ENCODE results near the gene EXOSC9.
A peak's percentile ranks its signal among the peaks of the same experiment; 100 is the strongest.
"Not testable (repeated sequence)": the region's sequence is repeated elsewhere in the genome, so short reads cannot be mapped to it uniquely, and the experiment has no call there.

Gene EXOSC9, protein sequence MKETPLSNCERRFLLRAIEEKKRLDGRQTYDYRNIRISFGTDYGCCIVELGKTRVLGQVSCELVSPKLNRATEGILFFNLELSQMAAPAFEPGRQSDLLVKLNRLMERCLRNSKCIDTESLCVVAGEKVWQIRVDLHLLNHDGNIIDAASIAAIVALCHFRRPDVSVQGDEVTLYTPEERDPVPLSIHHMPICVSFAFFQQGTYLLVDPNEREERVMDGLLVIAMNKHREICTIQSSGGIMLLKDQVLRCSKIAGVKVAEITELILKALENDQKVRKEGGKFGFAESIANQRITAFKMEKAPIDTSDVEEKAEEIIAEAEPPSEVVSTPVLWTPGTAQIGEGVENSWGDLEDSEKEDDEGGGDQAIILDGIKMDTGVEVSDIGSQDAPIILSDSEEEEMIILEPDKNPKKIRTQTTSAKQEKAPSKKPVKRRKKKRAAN

DNA sequence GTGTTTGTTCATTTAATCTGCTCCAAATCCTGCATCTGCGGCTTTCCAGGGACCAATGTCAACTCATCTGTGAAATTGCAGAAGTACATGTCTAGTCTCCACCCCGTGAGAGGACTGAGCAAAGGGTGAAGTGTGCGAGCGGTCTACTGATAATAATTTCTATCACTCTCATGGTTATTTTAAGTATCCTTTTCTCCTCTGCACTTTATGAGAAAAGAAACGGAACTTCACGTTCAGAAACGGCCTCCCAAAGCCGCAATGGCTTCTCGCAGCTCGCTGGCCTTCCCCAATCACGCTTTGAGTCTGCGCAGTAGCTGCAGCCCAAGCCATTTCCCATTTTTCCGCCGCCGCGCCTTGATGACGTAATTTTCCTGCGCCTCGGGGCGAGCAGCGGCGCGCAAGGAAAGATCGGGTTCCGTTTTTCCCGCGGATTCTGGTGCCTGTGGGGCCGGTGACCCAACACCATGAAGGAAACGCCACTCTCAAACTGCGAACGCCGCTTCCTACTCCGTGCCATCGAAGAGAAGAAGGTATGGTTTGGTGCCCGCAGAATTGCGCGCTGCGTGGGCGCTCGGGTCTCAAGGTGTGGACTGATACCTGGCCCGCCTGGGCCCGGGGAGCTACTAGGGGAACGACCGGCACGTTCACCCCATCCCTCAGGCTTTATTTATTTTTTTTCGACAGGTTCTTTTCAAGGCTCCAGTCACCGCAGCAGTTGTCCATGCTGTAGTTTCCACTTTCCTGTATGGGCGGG is at the start of gene EXOSC9:
Gene EXOSC9 (plus strand): TSS at position 363 of the 754 bp plus-strand sequence. CDS start 102 bp downstream, at position 465.
- Mint-ChIP-seq H3K36me3 (ENCODE audit: low read depth) (peaks cover 29% of the 10 kb centered on the region), H3K4me1 (ENCODE audit: low read depth) (peaks cover 40% of the 10 kb centered on the region), H3K27ac (peak within 1 kb of the TSS; percentile 93), H3K4me3 (peak within 1 kb of the TSS; percentile 87), H3K27me3 (ENCODE audit: low read depth) (no peaks in the 10 kb centered on the region), H3K9me3 (no peaks in the 10 kb centered on the region)
- DNase-seq (ENCODE audit: low spot score): peak; percentile 92

DNA sequence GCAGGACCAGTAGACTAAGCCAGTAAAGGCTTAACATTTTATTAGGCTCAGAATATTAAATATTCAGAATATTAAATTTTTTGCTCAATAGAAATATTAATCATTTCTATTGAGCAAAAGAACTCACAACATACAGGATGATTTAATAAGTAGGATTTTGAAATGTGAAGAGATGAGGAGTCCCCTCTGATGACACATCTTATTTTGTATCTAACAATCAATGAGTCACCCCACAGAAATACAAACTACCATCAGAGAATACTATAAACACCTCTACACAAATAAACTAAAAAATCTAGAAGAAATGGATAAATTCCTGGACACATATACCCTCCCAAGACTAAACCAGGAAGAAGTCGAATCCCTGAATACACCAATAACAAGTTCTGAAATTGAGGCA is 49.0 kb upstream of the EXOSC9 start:
- H3K27ac Mint-ChIP-seq; H3K36me3 Mint-ChIP-seq (ENCODE audit: low read depth); H3K9me3 Mint-ChIP-seq; H3K4me1 Mint-ChIP-seq (ENCODE audit: low read depth); DNase-seq (ENCODE audit: low spot score); H3K4me3 Mint-ChIP-seq: not testable (repeated sequence)
- H3K27me3 Mint-ChIP-seq (ENCODE audit: low read depth): peaks cover 50% of the 10 kb centered on the region

DNA sequence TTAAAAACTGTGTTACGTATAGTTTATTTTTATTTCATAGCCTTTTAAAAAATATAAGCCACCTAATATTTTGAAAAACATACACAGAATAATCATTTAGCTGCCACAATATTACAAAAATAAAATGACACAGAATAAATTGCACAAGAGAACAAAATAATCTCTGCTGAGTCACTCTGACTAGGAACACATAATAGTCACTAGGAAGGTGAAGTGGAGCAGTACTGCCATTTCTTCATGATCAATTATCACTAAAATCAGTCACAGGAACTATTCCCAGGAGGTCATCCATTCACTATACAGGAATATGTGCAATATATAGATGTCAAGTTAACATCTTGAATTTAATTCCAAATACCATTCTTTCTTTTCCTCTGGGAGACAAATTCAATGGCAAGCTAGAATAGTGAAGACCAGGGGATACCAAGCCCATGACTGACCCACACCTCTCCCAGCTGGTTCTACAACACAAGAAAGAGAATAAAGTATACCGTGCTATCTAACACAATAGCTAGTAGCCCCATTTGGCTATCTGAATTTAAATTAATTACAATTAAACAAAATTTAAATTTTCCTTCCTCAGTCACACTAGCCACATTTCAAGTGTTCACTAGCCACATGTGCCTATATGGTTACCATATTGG is 42.1 kb upstream of the EXOSC9 start:
- no peak for DNase-seq (ENCODE audit: low spot score)
- Mint-ChIP-seq H3K4me1 (ENCODE audit: low read depth) (peaks cover 5% of the 10 kb centered on the region), H3K36me3 (ENCODE audit: low read depth) (no peaks in the 10 kb centered on the region), H3K27me3 (ENCODE audit: low read depth) (peaks cover 69% of the 10 kb centered on the region), H3K9me3 (no peaks in the 10 kb centered on the region), H3K4me3 (no peak overlapping the region), H3K27ac (no peak overlapping the region)

DNA sequence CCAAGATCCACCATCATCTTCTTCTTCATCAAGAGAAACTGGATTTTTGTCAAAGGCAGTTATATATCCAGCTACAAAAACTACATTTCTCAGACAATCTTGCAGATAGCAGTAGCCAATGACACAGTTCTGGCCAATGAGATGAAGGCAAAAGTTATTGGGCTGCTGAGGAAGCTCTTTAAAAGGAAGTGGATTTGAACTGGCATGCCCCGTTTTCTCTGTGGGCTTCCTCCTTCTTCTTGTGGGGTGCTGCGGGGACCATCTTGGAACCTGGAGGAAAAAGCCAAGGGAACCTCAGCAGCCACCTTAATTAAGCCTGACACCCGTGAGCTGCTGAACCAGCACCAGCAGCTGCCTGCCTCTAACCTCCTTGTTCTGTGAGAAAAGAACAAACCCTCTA is 40.9 kb upstream of the EXOSC9 start:
- DNase-seq (ENCODE audit: low spot score): no peak
- Mint-ChIP-seq H3K4me1 (ENCODE audit: low read depth) (peaks cover 7% of the 10 kb centered on the region), H3K27me3 (ENCODE audit: low read depth) (peaks cover 68% of the 10 kb centered on the region), H3K4me3 (no peak overlapping the region), H3K36me3 (ENCODE audit: low read depth) (no peaks in the 10 kb centered on the region), H3K9me3 (no peaks in the 10 kb centered on the region), H3K27ac (no peak overlapping the region)

DNA sequence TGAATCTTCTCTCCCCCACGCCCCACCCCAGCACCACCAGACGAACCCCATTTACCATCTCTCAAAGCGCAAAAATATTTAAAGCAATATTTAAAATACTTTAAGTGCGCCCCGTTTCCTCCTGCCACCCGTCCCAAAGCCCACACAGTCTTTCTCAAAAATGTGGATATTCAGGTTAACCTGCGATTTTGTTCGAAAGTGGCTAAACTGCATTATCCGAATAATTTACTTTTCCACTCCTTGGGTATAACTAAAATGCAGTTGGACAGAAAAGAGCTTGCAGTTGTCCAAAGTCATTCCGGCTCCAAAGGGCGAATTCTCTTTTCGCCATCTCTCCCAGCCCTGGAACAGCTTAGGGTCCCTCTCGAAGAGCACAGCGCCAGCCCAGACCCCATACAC is 36.8 kb upstream of the EXOSC9 start:
- peak overlapping the region; percentile 25 for H3K4me3 Mint-ChIP-seq
- peaks cover 81% of the 10 kb centered on the region for H3K27me3 Mint-ChIP-seq (ENCODE audit: low read depth)
- H3K27ac Mint-ChIP-seq: no peak overlapping the region
- peaks cover 6% of the 10 kb centered on the region for H3K4me1 Mint-ChIP-seq (ENCODE audit: low read depth)
- no peaks in the 10 kb centered on the region for H3K9me3 Mint-ChIP-seq
- no peaks in the 10 kb centered on the region for H3K36me3 Mint-ChIP-seq (ENCODE audit: low read depth)
- DNase-seq (ENCODE audit: low spot score): no peak

DNA sequence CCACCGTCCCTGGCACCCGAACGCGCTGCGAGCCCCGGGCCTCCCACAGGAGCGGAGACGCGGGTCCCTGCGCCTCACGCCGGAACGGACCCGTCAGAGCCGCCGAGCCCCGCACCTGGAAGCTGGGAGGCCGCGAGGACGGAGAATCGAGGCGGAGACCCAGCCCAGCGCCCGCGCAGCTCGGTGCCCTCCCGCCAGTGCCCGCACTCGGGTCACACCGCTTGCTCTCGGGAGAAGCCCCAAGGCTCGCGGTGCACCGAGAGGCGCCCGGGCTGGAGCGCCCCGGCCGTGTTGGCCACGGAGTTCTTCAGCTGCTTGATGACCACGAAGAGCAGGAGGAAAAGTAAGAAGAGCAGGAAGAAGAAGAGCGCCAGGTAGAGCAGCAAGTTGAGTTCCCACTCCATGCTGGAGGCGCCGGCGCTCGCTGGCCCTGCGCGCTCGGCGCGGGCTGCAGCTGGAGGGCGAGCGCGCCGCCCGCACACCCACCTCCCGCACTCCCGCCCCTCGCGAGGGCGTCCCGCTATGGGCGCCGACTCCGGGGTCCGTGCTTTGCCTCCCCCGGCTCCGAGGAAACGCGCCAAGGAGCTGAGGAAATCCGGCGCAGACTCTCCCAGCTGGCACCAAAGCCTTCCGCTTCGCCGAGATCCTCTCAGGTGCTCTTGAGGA is 36.3 kb upstream of the EXOSC9 start, which contains the start of gene SMIM43:
Gene SMIM43 (minus strand): TSS at position 463 of the 666 bp plus-strand sequence. CDS start 59 bp downstream, at position 404.
- no peak for DNase-seq (ENCODE audit: low spot score)
- peak within 1 kb of the TSS; percentile 65 for H3K4me3 Mint-ChIP-seq
- no peaks in the 10 kb centered on the region for H3K9me3 Mint-ChIP-seq
- peaks cover 6% of the 10 kb centered on the region for H3K4me1 Mint-ChIP-seq (ENCODE audit: low read depth)
- H3K27me3 Mint-ChIP-seq (ENCODE audit: low read depth): peaks cover 80% of the 10 kb centered on the region
- H3K27ac Mint-ChIP-seq: no peak within 1 kb of the TSS
- H3K36me3 Mint-ChIP-seq (ENCODE audit: low read depth): no peaks in the 10 kb centered on the region

DNA sequence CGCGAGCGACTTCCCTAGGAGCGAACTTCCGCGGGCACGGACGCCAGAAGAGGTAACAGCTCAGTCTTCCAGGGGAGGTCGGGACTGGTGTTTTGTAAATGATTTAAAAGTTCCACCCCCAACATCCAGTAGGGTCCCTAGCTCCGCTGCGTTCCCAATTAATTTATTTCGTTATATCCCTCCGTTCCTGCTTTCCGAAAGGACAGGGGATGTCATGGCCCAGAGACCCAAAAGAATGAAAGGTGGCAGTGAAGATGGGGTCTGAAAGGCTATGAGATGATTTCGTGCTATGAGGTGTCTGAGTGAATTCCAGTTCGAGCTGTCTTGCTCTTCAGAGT is 35.8 kb upstream of the EXOSC9 start:
- Mint-ChIP-seq H3K27me3 (ENCODE audit: low read depth) (peaks cover 80% of the 10 kb centered on the region), H3K27ac (no peak overlapping the region), H3K9me3 (no peaks in the 10 kb centered on the region), H3K4me1 (ENCODE audit: low read depth) (peaks cover 6% of the 10 kb centered on the region), H3K4me3 (peak overlapping the region; percentile 65), H3K36me3 (ENCODE audit: low read depth) (no peaks in the 10 kb centered on the region)
- no peak for DNase-seq (ENCODE audit: low spot score)

DNA sequence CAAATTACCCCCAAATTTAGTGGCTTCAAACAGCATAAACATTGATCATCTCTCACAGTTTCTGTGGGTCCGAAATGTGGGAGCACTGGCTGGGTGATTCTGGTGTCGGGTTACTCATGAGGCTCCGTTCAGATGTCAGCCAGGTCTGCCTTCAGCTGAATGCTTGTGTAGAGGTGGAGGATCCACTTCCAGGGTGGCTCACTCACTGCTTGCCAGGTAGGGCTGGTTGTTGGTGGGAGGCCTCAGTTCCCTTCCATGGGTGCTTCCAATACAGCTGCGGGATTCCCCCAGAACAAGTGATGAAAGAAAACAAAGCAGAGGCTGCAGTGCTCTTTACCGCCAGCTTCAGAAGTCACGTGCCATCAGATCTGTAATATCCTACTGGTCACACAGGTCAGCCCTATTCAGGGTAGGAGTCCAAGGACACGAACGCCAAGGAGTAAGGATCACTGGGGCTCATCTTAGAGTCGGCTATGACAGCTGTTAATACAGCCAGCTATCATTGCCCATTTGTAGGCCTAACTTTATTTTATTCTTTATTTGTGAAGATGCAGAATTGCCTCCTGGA is 35.1 kb upstream of the EXOSC9 start:
- Mint-ChIP-seq H3K36me3 (ENCODE audit: low read depth) (no peaks in the 10 kb centered on the region), H3K27ac (no peak overlapping the region), H3K4me1 (ENCODE audit: low read depth) (peaks cover 6% of the 10 kb centered on the region), H3K4me3 (no peak overlapping the region), H3K9me3 (no peaks in the 10 kb centered on the region), H3K27me3 (ENCODE audit: low read depth) (peaks cover 83% of the 10 kb centered on the region)
- DNase-seq (ENCODE audit: low spot score): no peak

DNA sequence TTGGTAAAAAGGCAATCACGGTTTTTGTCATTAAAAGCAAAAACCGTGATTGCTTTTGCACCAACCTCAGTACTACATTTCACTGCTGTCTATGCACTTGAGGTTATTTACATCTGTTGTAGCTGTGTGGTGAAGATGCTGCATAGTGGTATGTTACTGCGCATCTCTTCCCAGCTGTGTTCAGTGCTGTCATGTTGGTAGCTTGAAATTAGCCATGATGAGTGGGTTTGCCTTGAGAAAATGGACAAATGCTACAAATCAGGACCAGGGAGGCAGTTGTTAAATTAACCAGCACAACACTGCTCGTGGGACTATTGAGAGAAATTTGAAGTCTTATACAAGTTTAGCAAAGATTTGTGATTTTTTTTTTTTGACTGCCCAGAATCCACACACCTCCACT is 34.0 kb upstream of the EXOSC9 start:
- H3K36me3 Mint-ChIP-seq (ENCODE audit: low read depth): no peaks in the 10 kb centered on the region
- peaks cover 6% of the 10 kb centered on the region for H3K4me1 Mint-ChIP-seq (ENCODE audit: low read depth)
- no peak overlapping the region for H3K27ac Mint-ChIP-seq
- H3K9me3 Mint-ChIP-seq: no peaks in the 10 kb centered on the region
- no peak overlapping the region for H3K4me3 Mint-ChIP-seq
- no peak for DNase-seq (ENCODE audit: low spot score)
- peaks cover 80% of the 10 kb centered on the region for H3K27me3 Mint-ChIP-seq (ENCODE audit: low read depth)

DNA sequence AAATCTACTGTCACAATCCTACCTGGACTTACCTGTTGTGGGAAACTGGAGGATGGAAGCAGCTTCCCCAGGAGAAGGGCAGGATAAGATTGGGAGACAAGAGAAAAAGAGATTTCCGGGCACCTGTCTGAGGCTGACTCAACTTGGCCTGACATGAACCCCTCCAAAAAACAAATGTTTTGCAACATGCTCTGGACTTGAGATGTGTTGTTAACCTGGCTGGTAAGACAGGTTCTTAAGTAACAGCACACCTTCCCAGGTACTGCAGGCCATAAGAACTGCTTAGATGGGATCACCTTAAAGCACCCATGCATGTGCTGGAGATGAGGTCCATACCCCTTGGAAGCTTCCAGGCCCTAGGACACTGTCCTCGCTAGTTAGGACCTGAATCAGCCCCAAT is 31.8 kb upstream of the EXOSC9 start:
- DNase-seq (ENCODE audit: low spot score): no peak
- Mint-ChIP-seq H3K4me3 (no peak overlapping the region), H3K27ac (no peak overlapping the region), H3K9me3 (no peaks in the 10 kb centered on the region), H3K4me1 (ENCODE audit: low read depth) (peaks cover 3% of the 10 kb centered on the region), H3K27me3 (ENCODE audit: low read depth) (peaks cover 72% of the 10 kb centered on the region), H3K36me3 (ENCODE audit: low read depth) (no peaks in the 10 kb centered on the region)

DNA sequence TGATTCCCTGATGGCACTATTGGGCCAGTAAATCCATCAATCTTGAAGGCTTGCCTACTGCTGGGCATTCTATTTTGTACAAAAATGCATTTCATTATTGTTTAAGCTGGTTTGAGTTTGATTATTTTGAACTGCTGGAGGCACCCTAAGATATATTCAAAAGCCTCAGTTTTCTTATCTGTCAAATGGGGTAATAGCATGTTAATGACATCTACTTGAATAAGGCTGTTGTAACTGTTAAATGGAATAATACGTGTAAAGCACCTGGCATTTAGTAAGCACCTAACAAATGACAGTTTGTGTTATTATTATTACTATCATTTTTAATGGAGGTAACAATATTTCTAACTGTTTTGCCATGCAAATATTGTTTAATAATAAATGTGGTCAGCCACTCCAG is 29.3 kb upstream of the EXOSC9 start:
- no peaks in the 10 kb centered on the region for H3K36me3 Mint-ChIP-seq (ENCODE audit: low read depth)

DNA sequence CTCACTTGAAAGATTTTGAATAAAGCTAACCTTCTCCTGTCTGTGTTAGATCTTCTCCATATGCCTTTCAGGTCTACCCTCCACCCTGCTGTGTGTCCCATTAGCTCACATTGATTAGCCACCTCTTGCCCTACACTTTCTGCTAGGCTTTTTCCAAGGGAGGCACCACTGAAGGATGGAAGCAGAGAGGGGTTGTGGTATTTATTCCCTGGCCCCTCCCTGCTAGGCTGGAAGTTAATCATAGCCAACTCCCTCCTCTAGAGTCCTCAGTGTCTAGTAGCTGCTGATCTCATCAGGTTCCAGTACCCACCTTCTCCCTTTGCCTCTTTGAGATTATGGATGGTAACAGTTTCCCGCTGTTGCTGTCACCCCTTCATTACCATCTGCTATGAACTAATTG is 27.2 kb upstream of the EXOSC9 start:
- Mint-ChIP-seq H3K36me3 (ENCODE audit: low read depth) (no peaks in the 10 kb centered on the region), H3K4me1 (ENCODE audit: low read depth) (peaks cover 1% of the 10 kb centered on the region), H3K27me3 (ENCODE audit: low read depth) (peaks cover 49% of the 10 kb centered on the region)

More for the DNA sequence above, 29.3 kb upstream of the EXOSC9 start:
- Mint-ChIP-seq H3K4me3 (no peak overlapping the region), H3K27ac (no peak overlapping the region), H3K4me1 (ENCODE audit: low read depth) (no peaks in the 10 kb centered on the region), H3K9me3 (no peaks in the 10 kb centered on the region), H3K27me3 (ENCODE audit: low read depth) (peaks cover 53% of the 10 kb centered on the region)
- DNase-seq (ENCODE audit: low spot score): no peak

DNA sequence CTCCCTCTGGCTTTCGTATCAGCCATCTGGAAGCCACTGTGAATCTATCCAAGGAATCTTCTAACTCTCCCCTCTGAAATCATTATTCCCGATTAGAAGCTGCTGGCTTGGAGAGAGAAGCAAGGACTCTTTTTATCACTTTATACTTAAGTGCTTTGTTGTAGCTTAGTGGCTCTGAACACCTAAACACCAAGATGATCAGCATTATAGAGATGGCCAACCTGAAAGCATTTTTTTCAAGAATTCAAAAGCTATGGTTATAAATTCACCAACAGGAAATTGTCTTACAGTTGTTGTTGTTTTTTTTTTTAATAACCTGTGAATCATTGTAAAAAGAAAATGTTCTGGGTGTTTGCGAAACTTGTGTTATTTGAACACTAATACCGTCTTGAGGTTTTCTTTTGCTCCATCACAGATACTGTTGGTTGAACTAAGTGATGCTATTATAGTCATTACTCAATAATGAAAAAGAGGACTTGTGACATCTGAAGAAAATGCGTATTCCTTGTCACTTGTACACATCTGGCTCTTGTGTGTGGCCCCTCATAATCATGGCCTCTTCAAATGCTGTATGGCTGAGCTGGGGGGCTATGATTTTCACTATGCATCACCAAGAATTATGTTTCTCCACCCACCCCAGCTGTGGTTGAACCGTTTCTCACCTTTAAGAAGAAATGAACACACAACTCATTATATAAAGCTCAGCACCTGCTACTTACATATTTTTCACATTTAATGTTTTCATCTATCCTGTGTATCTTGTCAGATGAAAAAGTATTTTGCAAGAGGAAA is 24.3 kb upstream of the EXOSC9 start:
- no peak overlapping the region for H3K4me3 Mint-ChIP-seq
- no peaks in the 10 kb centered on the region for H3K9me3 Mint-ChIP-seq
- peaks cover 45% of the 10 kb centered on the region for H3K27me3 Mint-ChIP-seq (ENCODE audit: low read depth)
- DNase-seq (ENCODE audit: low spot score): no peak
- no peaks in the 10 kb centered on the region for H3K36me3 Mint-ChIP-seq (ENCODE audit: low read depth)
- H3K4me1 Mint-ChIP-seq (ENCODE audit: low read depth): peaks cover 1% of the 10 kb centered on the region
- no peak overlapping the region for H3K27ac Mint-ChIP-seq

More for the DNA sequence above, 27.2 kb upstream of the EXOSC9 start:
- H3K9me3 Mint-ChIP-seq: no peaks in the 10 kb centered on the region
- no peak for DNase-seq (ENCODE audit: low spot score)
- no peak overlapping the region for H3K27ac Mint-ChIP-seq
- H3K4me3 Mint-ChIP-seq: no peak overlapping the region
